ENCODE measurements around the gene GMPR.

Gene GMPR

GRCh38 chr6:16305246-16305725 lies 66.9 kb downstream of the GMPR start:
- DNase-seq: no peak

DNA sequence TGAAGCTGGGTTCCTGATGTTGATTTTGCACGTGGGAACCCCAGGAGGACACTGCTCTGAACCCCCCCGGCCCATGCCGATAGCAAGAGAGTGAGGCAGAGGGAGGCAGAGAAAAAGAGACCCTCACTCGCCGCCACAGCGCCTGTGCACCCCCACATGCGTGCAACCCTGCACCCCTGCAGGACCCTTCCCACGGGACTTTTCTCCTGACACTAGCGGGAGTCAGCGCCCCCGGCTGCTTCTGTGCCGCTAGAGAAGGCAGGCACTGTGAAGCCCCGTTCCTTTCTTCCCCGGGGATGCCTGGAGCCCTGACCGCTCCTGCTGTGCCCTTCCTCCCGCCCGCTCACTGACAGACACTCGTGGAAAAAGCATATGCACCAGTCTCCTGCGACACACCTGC lies 67.4 kb downstream of the GMPR start:
- no peak for DNase-seq

DNA sequence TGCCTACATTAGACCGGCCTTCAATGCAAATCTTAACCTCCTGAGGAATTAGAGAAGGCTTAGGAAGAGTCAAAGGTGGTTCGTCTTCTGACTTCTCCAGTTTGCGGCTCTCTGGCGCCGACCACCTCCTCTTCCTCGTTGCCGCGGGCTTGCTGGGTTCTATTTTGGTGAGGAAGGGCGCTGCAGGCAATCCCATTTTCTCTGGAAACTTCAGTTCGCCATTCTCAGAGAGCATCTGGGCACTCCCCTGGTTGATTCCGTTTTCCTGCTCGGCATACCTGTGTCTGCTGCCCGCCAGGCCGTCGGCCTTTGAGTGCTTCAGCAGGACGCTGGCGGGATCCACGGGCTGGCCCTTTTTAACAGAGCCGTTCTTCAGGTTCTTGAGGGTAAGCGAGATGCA lies 67.9 kb downstream of the GMPR start:
- no peak for DNase-seq

GRCh38 chr6:16311763-16312162 lies 73.4 kb downstream of the GMPR start:
- DNase-seq: no peak

DNA sequence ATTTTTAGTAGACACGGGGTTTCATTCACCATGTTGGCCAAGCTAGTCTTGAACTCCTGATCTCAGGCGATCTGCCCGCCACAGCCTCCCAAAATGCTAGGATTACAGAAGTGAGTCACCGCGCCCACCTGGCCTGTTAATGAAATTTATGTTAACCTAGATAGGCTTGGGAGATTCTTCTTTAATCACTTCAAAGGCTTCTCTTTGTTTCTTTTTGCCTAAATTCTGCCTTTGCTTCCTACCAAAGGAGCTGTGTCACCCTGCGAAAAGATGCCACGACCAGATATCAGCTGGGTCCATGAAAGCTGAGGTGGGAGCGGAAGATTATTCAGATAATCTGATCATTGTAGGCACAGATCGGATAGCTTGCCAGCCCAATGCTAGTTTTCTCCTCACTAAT lies 75.3 kb downstream of the GMPR start:
- no peak for DNase-seq

GRCh38 chr6:16314296-16314695 lies 75.9 kb downstream of the GMPR start:
- DNase-seq: no peak

DNA sequence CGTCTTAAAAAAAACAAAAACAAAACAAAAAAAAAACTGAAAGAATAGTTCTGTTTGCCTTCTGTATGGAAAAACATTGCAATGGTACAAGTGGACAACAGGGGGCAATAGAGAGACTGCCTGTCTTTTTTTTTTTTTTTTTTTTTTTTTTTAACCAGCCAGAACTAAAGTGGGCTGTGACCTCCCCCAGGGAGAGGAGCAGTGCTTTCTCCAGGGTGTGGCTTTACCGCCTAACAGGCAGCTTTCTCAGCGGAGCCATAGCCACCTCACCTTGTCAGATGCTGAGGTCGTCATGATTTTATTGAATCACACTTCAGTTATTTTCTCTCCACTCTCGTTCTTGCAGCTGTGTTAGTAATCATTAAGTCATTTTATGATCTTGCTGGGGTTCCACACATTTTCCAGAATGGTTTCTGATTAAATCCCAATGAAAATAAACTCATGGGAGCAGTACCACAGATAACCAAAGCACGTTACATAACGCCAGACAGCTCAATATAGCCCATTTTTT lies 78.4 kb downstream of the GMPR start:
- DNase-seq: peak; percentile 62

GRCh38 chr6:16318538-16318937 lies 80.2 kb downstream of the GMPR start:
- DNase-seq: peak; percentile 74

DNA sequence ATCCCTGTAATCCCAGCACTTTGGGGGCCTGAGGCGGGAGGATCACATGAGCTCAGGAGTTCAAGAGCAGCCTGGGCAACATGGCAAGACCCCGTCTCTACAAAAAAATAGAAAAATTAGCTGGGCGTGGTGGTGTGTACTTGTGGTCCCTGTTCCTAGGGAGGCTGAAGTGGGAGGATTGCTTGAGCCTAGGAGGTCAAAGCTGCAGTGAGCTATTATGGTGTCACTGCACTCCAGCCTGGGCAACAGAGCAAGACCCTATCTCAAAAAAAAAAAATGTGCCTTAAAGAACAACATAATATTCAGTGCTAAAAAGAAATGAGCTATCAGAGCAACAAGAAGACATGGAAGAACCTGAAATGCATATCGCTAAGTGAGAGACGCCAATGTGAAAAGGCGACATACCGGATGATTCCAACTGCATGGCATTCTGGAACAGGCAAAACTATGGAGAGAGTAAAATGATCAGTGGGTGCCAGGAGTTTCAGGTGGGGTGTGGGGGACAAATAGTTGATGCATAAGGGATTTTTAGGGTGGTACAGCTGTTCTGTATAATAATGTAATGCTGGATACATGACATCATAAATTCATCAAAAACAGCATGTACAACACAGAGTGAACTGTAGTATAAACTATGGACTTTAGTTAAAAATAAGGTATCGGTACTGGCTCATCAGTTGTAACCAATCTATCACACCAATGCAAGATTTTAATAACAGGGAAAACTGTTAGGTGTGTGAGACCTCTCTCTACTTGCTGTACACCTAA lies 80.8 kb downstream of the GMPR start:
- DNase-seq: no peak

DNA sequence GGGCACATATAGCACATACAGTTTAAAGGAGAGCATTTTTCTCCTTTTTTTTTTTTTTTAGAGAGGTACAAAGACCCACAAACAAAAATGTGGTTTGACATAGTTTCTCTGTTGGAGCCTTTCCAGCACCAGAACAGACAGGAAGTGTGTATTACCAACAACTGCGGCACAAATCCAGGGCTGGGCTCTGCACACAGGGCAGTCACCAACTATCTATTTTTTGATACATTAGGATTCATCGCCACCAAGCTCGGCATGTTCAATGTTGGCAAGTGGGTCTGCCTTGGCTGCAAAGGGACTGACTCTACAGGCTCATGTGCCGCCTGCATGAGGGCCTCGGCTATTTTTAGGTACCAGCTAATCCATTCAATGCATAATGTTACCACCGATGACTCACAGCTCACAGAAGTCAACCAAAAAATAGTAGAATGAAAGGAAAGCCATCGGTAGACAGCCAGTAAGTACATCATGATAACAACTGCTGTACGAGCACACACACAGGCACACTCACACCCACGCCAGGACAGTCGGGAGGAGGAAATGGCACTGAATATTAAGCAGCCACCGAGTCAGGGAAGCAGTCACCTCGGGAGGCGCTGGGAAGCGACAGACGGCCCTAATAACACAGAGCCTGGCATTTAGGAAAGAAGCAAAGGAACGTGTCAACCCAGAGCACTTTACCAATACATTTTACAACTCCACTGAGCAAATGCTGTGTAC lies 81.6 kb downstream of the GMPR start:
- peak; percentile 95 for DNase-seq

GRCh38 chr6:16320533-16321340 lies 82.3 kb downstream of the GMPR start:
- peak; percentile 54 for DNase-seq

DNA sequence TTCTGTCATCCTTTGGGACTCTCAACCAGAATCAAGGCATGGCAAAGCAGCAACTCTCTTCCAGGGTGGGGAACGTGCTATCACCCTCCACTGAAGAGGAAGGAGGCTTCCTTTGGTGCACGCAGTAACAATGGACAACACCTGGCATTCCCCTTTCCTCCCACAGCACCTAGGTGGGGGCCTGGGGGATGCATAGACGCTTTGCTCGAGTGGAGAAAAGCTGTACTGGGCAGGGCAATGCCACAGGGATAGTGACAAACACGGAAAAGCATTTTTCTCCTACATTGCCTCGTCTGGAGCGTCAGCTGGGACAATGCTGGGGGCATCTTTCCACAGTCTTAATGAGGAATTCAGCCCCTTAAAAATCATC lies 82.9 kb downstream of the GMPR start:
- DNase-seq: no peak

GRCh38 chr6:16321826-16322225 lies 83.4 kb downstream of the GMPR start:
- no peak for DNase-seq

DNA sequence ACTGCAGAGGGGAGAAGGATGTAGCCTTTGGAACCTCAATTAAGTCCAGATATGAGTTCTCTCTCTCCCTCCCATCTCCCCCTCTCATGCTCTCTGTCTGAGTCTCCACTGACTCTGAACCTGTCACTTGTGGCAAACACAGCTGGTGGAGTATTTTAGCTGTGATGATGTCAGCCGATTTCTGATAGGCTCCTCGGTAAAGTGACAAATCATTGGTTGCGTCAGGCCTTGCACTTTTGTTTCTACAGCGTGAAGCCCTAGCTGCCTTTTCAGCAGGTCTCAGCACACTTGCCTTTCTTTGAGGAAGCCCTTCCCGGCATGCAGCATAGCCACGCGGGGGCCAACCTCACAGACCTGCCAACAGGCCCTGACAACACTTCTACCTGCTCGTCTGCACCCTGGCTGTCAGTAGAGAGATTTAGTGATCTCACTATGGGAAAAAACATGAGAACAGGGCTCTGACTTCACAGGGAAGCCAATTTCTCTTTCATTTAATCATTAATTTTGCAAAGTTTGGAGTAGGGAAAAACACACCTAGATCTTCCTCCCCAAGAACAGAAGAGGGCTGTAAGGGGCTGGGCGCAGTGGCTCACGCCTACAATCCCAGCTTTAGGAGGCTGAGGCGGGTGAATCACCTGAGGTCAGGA lies 84.4 kb downstream of the GMPR start:
- peak; percentile 88 for DNase-seq

- no peak for DNase-seq
Measured at GRCh38 chr6:16324184-16324583, 85.8 kb downstream of the GMPR start.

GRCh38 chr6:16324606-16325225 lies 86.3 kb downstream of the GMPR start:
- DNase-seq: peak; percentile 22

- no peak for DNase-seq
Measured at GRCh38 chr6:16326531-16326930, 88.1 kb downstream of the GMPR start.

- no peak for DNase-seq
Measured at GRCh38 chr6:16326971-16327776, 88.8 kb downstream of the GMPR start.

- no peak for DNase-seq
Measured at GRCh38 chr6:16327777-16328325, 89.5 kb downstream of the GMPR start.

DNA sequence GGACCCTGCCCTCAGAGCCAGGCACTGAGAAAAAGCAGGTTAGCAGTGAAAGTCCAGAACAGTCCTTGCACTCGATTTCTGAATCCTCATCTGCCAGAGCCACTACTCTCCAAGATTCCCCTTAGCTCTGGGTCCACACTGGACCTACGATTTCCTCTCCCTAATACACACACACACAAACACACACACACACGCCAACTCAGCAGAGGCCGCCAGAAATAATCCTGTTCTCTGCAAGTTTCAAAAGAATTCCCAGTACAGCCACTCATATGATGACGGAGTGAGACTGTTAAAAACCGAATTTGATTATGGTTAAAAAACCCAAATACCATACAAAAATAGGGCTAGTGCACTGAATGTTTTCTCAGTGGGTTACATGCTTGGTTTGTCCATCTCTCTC lies 90.8 kb downstream of the GMPR start:
- no peak for DNase-seq

Data from fibroblast of skin of scalp (primary cell).